Adrenal gland (tissue), 5 donors: Measurements from ENCODE around the gene KRTAP5-4.

ENCODE experiments used
- POLR2A ChIP-seq, 2 donors: fragments of 450-650 bp; IDR thresholded peaks; one replicate each; pipeline ENCODE4 v1.6.1; 2017; ENCODE audit warnings: antibody characterized with exemption in 2 of 2, mild to moderate bottlenecking in 2 of 2, moderate library complexity in 1 of 2
- TF ChIP-seq, protein P1 (sequence below), 6 experiments: fragments of 450-650 bp in 4 of 6; fragments of 200-600 bp in 2 of 6; sonication (generic) in 1 of 6; IDR thresholded peaks; 1 replicate in 5 of 6; 2 replicates in 1 of 6; pipeline versions ENCODE4 v1.5.1 to v1.8.0; 2016 to 2021; ENCODE audit warnings: antibody characterized with exemption in 6 of 6, mild to moderate bottlenecking in 2 of 6, moderate library complexity in 1 of 6
- donor health status: DM: no; HTN: no; CAD: no.

DNA sequence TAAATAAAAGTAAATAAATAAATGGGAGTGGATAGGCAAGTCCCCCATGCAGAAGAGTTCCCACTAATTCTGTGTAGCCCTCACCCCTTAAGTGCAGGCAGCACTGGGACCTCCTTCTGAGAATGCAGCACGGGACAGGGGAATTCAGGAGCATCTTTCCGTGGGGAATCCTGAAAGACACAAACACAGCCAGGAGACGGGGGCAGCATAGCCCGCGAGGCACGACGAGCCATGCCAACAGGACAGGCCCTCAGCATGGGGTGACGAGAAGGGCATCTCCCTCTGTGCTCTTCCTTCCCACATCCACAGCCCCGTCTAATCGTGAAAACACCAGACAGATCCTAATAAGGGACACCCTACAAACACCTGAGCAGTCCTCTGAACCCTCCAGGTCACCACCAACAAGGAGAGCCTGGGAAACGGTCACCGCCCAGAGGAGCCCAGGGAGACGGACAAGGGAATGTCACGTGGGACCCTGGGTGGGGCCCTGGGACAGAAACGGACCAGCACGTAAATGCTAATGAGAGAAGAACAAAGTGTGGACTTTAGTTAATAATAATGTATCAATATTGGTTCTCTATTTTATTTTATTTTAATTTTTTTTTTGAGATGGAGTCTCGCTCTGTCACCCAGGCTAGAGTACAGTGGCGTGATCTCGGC lies 14.5 kb upstream of the KRTAP5-4 start:
- TF ChIP-seq POLR2A (IDR thresholded peaks at IDR 0.05) = no peak
- TF ChIP-seq, protein P1, sequence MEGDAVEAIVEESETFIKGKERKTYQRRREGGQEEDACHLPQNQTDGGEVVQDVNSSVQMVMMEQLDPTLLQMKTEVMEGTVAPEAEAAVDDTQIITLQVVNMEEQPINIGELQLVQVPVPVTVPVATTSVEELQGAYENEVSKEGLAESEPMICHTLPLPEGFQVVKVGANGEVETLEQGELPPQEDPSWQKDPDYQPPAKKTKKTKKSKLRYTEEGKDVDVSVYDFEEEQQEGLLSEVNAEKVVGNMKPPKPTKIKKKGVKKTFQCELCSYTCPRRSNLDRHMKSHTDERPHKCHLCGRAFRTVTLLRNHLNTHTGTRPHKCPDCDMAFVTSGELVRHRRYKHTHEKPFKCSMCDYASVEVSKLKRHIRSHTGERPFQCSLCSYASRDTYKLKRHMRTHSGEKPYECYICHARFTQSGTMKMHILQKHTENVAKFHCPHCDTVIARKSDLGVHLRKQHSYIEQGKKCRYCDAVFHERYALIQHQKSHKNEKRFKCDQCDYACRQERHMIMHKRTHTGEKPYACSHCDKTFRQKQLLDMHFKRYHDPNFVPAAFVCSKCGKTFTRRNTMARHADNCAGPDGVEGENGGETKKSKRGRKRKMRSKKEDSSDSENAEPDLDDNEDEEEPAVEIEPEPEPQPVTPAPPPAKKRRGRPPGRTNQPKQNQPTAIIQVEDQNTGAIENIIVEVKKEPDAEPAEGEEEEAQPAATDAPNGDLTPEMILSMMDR (IDR thresholded peaks at IDR 0.05) = no peak
